RWPE2 (cell line): ENCODE measurements around the gene FARSB.

Source experiments
- ATAC-seq: fragments of 200-7000 bp; cut with Tn5 transposase; 3 replicates; pipeline ENCODE4 v1.9.1; 2021; ENCODE audit warnings: low read depth
- DNase-seq: peaks from one replicate; pipeline ENCODE4 v3.0.0-alpha.2; 2020; ENCODE audit warnings: low spot score
- H3K27ac ChIP-seq: fragments of 450-650 bp; 2 replicates; pipeline ENCODE4 v1.5.1; 2017; ENCODE audit warnings: mild to moderate bottlenecking; ENCODE audit not compliant: poor library complexity, severe bottlenecking
- H3K27me3 ChIP-seq: fragments of 250-450 bp; sonication (Bioruptor Pico); 2 replicates; pipeline ENCODE4 v1.5.1; 2021; ENCODE audit warnings: mild to moderate bottlenecking, moderate library complexity; ENCODE audit not compliant: insufficient read depth, poor library complexity, severe bottlenecking
- H3K36me3 ChIP-seq: fragments of 250-450 bp; sonication (Bioruptor Pico); 2 replicates; pipeline ENCODE4 v1.5.1; 2020; ENCODE audit warnings: low read depth, mild to moderate bottlenecking, moderate library complexity
- H3K4me1 ChIP-seq: fragments of 250-450 bp; sonication (Bioruptor Pico); 2 replicates; pipeline ENCODE4 v1.5.1; 2021; ENCODE audit warnings: mild to moderate bottlenecking, moderate library complexity; ENCODE audit not compliant: insufficient read depth, poor library complexity, severe bottlenecking
- H3K4me3 ChIP-seq: fragments of 250-450 bp; sonication (Bioruptor Pico); 2 replicates; pipeline ENCODE4 v1.5.1; 2021; ENCODE audit warnings: mild to moderate bottlenecking, moderate library complexity; ENCODE audit not compliant: severe bottlenecking
- H3K9me3 ChIP-seq: fragments of 250-450 bp; sonication (Bioruptor Pico); 2 replicates; pipeline ENCODE4 v1.5.1; 2021; ENCODE audit warnings: mild to moderate bottlenecking, moderate library complexity; ENCODE audit not compliant: severe bottlenecking
- CTCF ChIP-seq: fragments of 450-650 bp; IDR thresholded peaks from one replicate; pipeline ENCODE4 v1.5.1; 2017; ENCODE audit warnings: mild to moderate bottlenecking, moderate library complexity; ENCODE audit not compliant: poor library complexity, severe bottlenecking

FARSB gene

GRCh38 chr2:222688917-222689316, 33.0 kb upstream of the FARSB start:
- no peaks in the 10 kb centered on the region for H3K9me3 ChIP-seq
- H3K36me3 ChIP-seq: no peaks in the 10 kb centered on the region
- H3K27me3 ChIP-seq: no peaks in the 10 kb centered on the region
- H3K4me1 ChIP-seq: no peaks in the 10 kb centered on the region
- no peak for TF ChIP-seq CTCF
- DNase-seq (no peak), ATAC-seq (no peak)
- H3K4me3 ChIP-seq: no peak overlapping the region
- H3K27ac ChIP-seq: no peak overlapping the region

GRCh38 chr2:222686086-222686750, 30.3 kb upstream of the FARSB start:
- Histone ChIP-seq H3K4me3 (no peak overlapping the region), H3K36me3 (no peaks in the 10 kb centered on the region), H3K27me3 (no peaks in the 10 kb centered on the region), H3K27ac (no peak overlapping the region), H3K9me3 (no peaks in the 10 kb centered on the region), H3K4me1 (no peaks in the 10 kb centered on the region)
- no peak for ATAC-seq
- TF ChIP-seq CTCF: no peak
- DNase-seq: no peak

- no peaks in the 10 kb centered on the region for H3K27me3 ChIP-seq
- H3K36me3 ChIP-seq: no peaks in the 10 kb centered on the region
- no peak for TF ChIP-seq CTCF
- H3K9me3 ChIP-seq: no peaks in the 10 kb centered on the region
- no peak overlapping the region for H3K4me3 ChIP-seq
- DNase-seq (no peak), ATAC-seq (no peak)
- no peak overlapping the region for H3K27ac ChIP-seq
- H3K4me1 ChIP-seq: no peaks in the 10 kb centered on the region
These were observed 27.9 kb upstream of the FARSB start for GRCh38 chr2:222683805-222684204.

- H3K27ac ChIP-seq: no peak overlapping the region
These were observed 22.1 kb upstream of the FARSB start for GRCh38 chr2:222677981-222678380.

More at GRCh38 chr2:222677981-222678380, 22.1 kb upstream of the FARSB start:
- TF ChIP-seq CTCF: no peak
- no peak for DNase-seq
- no peaks in the 10 kb centered on the region for H3K4me1 ChIP-seq
- no peaks in the 10 kb centered on the region for H3K27me3 ChIP-seq
- H3K4me3 ChIP-seq: no peak overlapping the region
- peak; percentile 50 for ATAC-seq
- H3K36me3 ChIP-seq: no peaks in the 10 kb centered on the region
- no peaks in the 10 kb centered on the region for H3K9me3 ChIP-seq
